Activated CD4-positive, alpha-beta T cell treated with anti-CD3 and anti-CD28 coated beads, Interleukin-2, amount 10 ng/mL, durations not matched to agents 7 days and 5 days (primary cell): ENCODE data around the gene UCKL1. TPM values are rescaled to one million over a fixed set of nuclear protein-coding genes. Genes with fewer than 3 reads are reported as not detected.

ENCODE experiments used
- CTCF ChIA-PET: fragments of 350-600 bp; sonication (Branson Sonifier 250); formaldehyde crosslinking; loops from one replicate; lab custom pipeline; 2021; ENCODE audit warnings: antibody characterized with exemption; lab: Charles Lee
- POLR2A ChIA-PET: fragments of 350-600 bp; sonication (Branson Sonifier 250); formaldehyde crosslinking; loops from one replicate; lab custom pipeline; 2021; ENCODE audit warnings: antibody characterized with exemption; lab: Charles Lee
- DNase-seq: peaks from one replicate; pipeline ENCODE4 v3.0.0-alpha.2; 2020
- H3K27ac Mint-ChIP-seq: one replicate; pipeline ENCODE4 v1.8.0; 2021; ENCODE audit warnings: mild to moderate bottlenecking, moderate library complexity, mixed read lengths
- H3K27me3 Mint-ChIP-seq: one replicate; pipeline ENCODE4 v1.8.0; 2021; ENCODE audit warnings: mixed read lengths
- H3K36me3 Mint-ChIP-seq: one replicate; pipeline ENCODE4 v1.8.0; 2021; ENCODE audit warnings: low read depth, mixed read lengths
- H3K4me1 Mint-ChIP-seq: one replicate; pipeline ENCODE4 v1.8.0; 2021; ENCODE audit warnings: mixed read lengths
- H3K4me3 Mint-ChIP-seq: one replicate; pipeline ENCODE4 v1.8.0; 2021; ENCODE audit warnings: mild to moderate bottlenecking, moderate library complexity, mixed read lengths
- H3K9me3 Mint-ChIP-seq: one replicate; pipeline ENCODE4 v1.8.0; 2021; ENCODE audit warnings: mixed read lengths
- total RNA-seq, 2 experiments: library from RNA; stranded (reverse); gene quantifications; one replicate each; pipeline ENCODE4 v1.2.3, GENCODE V29; 2021

UCKL1 gene
- total RNA-seq, 2 experiments from 2014 or later, result 37.8 to 41.0 TPM

DNA sequence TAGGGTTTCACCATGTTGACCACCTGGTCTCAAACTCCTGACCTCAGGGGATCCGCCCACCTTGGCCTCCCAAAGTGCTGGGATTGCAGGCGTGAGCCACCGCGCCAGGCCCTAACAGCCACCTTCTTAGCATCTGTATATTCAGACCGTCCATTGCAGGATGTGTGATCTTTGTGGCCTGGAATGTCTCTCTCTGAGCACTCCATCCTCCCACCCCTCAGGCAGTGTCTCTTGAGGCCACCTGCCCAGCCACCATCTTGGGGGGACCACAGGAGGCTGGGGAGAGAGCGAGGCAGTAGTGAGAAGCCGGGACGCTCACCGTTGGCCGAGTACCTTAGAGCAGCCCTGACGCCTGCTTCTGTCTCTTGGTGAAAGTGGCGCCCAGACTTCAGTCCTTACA lies 42.4 kb downstream of the UCKL1 start:
- Mint-ChIP-seq H3K27ac (no peak overlapping the region), H3K36me3 (peaks cover 45% of the 10 kb centered on the region), H3K27me3 (no peaks in the 10 kb centered on the region), H3K4me1 (peaks cover 26% of the 10 kb centered on the region), H3K4me3 (no peak overlapping the region), H3K9me3 (peaks cover 2% of the 10 kb centered on the region)
- ChIA-PET CTCF (interaction anchor here (1.8 kb wide), 1 partner anchor 19 kb away, joined by 5 read pairs; no protein-coding TSS in a partner anchor), POLR2A (no interaction called here)
- no peak for DNase-seq

- DNase-seq, result no peak
- ChIA-PET CTCF (interaction anchor here (0.7 to 2.1 kb wide), 2 partner anchors 16 to 38 kb away, joined by 3 to 5 read pairs; no protein-coding TSS in a partner anchor), POLR2A (interaction anchor here (0.7 kb wide), 2 partner anchors 198 kb away, joined by 5 to 9 read pairs; no protein-coding TSS in a partner anchor)
- Mint-ChIP-seq H3K4me1 (peaks cover 32% of the 10 kb centered on the region), H3K27ac (peak overlapping the region; percentile 69), H3K36me3 (peaks cover 34% of the 10 kb centered on the region), H3K4me3 (no peak overlapping the region), H3K27me3 (no peaks in the 10 kb centered on the region), H3K9me3 (peaks cover 2% of the 10 kb centered on the region)
These were observed 45.0 kb downstream of the UCKL1 start for GRCh38 chr20:63911176-63911575.

- peaks cover 51% of the 10 kb centered on the region for H3K4me1 Mint-ChIP-seq
- ChIA-PET CTCF (interaction anchor here (1.5 kb wide), 1 partner anchor 370 kb away, joined by 4 read pairs; no protein-coding TSS in a partner anchor), POLR2A (no interaction called here)
- H3K27ac Mint-ChIP-seq, result peak overlapping the region; percentile 74
- no peak for DNase-seq
- no peaks in the 10 kb centered on the region for H3K27me3 Mint-ChIP-seq
- H3K9me3 Mint-ChIP-seq, result no peaks in the 10 kb centered on the region
- peaks cover 24% of the 10 kb centered on the region for H3K36me3 Mint-ChIP-seq
- no peak overlapping the region for H3K4me3 Mint-ChIP-seq
These were observed 48.1 kb downstream of the UCKL1 start for GRCh38 chr20:63908008-63908682.

DNA sequence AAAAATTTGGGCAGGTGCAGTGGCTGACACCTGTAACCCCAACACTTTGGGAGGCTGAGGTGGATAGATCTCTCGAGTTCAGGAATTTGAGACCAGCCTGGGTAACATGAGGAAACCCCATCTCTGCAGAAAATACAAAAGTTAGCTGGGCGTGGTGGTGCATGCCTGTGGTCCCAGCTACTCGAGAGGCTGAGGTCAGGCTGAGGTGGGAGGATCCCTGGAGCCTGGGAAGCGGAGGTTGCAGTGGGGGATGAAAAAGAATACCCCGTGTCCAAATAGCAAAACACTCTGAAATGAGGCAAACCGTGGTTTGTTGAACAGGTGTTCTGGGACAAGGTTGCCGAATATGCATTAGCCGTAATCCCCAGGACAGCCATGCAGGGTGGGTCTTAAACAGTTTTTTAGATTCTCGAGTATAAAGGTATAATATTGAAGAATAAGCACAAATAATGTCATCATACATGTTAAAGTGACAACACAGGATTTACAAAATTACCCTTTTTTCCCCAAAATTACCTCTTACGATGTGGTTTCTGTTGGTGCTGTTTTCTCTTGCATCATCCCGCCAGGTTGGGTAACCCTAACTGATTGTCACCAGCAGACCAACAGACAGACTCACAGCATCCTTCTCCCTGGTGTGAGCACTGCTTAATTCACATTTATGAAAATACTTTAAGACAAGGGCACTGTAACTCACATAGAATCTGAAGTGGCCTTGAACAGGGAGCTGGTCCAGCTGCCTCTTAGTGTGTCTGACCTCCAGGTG lies 52.2 kb downstream of the UCKL1 start:
- CTCF ChIA-PET, result interaction anchor here (0.6 to 2.3 kb wide), 2 partner anchors 39 to 362 kb away, joined by 3 to 4 read pairs; partner anchors contain the start of gene TPD52L2
- Mint-ChIP-seq H3K27ac (peak overlapping the region; percentile 99), H3K36me3 (peaks cover 27% of the 10 kb centered on the region), H3K27me3 (no peaks in the 10 kb centered on the region), H3K4me3 (no peak overlapping the region), H3K4me1 (peaks cover 63% of the 10 kb centered on the region), H3K9me3 (no peaks in the 10 kb centered on the region)
- POLR2A ChIA-PET, result no interaction called here
- no peak for DNase-seq

DNA sequence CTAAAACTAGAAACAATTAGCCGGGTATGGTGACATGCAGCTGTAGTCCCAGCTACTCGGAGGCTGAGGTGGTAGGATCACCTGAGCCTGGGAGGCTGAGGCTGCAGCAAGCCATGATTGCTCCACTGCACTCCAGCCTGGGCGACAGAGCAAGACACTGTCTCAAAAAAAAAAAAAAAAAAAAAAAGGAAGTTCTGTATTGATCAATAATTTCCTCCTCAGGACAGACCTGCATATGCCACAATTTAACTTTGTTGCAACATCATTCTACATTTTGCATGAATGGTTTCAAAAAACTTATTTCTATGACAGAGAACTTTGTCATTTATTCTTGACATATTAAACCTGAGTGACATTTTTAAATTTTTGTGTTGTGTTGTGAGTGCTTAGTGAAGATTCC lies 55.8 kb downstream of the UCKL1 start:
- no peak overlapping the region for H3K4me3 Mint-ChIP-seq
- ChIA-PET POLR2A (no interaction called here), CTCF (no interaction called here)
- H3K4me1 Mint-ChIP-seq, result peaks cover 81% of the 10 kb centered on the region
- H3K27ac Mint-ChIP-seq, result peak overlapping the region; percentile 99
- H3K36me3 Mint-ChIP-seq, result peaks cover 50% of the 10 kb centered on the region
- DNase-seq, result no peak
- no peaks in the 10 kb centered on the region for H3K27me3 Mint-ChIP-seq
- H3K9me3 Mint-ChIP-seq, result no peaks in the 10 kb centered on the region

GRCh38 chr20:63898882-63899558 lies 57.2 kb downstream of the UCKL1 start:
- no peak overlapping the region for H3K4me3 Mint-ChIP-seq
- H3K27me3 Mint-ChIP-seq, result no peaks in the 10 kb centered on the region
- H3K9me3 Mint-ChIP-seq, result no peaks in the 10 kb centered on the region
- DNase-seq, result no peak
- ChIA-PET CTCF (no interaction called here), POLR2A (no interaction called here)
- peaks cover 45% of the 10 kb centered on the region for H3K36me3 Mint-ChIP-seq
- peaks cover 75% of the 10 kb centered on the region for H3K4me1 Mint-ChIP-seq
- H3K27ac Mint-ChIP-seq, result peak overlapping the region; percentile 55

- CTCF ChIA-PET, result interaction anchor here (2.0 kb wide), 1 partner anchor 76 kb away, joined by 4 read pairs; no protein-coding TSS in a partner anchor
- peaks cover 68% of the 10 kb centered on the region for H3K4me1 Mint-ChIP-seq
- DNase-seq, result no peak
- H3K36me3 Mint-ChIP-seq, result peaks cover 42% of the 10 kb centered on the region
- no peaks in the 10 kb centered on the region for H3K9me3 Mint-ChIP-seq
- POLR2A ChIA-PET, result no interaction called here
- H3K4me3 Mint-ChIP-seq, result peak overlapping the region; percentile 28
- H3K27ac Mint-ChIP-seq, result peak overlapping the region; percentile 25
- no peaks in the 10 kb centered on the region for H3K27me3 Mint-ChIP-seq
These were observed 58.1 kb downstream of the UCKL1 start for GRCh38 chr20:63897978-63898561.

DNA sequence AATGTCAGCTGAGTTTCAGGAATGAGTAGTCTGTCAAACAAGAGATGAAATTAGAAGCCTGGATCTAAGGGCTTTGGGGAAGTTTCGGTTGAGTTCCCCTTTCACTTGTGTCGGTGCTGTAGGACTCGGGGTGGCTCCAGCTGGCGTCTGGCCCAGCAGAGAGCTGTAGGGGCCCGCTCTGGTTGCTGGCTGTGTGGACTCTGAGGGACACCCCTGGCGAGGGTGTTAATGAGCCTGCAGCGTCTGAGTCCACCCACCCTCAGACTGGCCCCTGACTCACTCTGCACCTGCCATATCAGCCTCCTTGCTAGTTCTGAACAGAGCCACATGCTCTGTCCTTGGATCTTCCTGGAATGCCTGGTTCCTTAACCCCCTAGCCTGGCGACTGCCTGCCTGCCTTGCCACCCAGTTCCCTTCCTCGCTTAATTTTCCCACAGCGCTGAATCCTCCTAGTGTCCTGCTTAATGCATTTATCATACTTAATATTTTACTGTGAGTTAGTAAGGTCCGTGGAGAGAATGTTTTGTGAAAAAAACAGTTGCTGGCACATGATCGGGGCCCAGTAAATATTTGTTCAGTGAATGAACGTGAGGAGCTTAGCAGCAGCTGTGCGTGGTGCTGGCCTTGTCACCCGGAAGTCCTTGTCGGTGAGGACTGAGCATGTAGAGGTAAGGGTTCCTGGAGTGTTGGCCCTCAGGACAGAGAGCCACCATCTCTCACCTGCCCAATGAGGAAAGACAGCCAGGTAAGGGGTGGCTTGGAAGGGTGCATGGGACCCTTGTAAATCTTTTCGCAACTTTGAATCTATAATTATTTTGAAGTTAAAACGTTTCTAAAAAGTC lies 59.7 kb downstream of the UCKL1 start:
- H3K36me3 Mint-ChIP-seq, result peaks cover 33% of the 10 kb centered on the region
- H3K4me1 Mint-ChIP-seq, result peaks cover 57% of the 10 kb centered on the region
- no peaks in the 10 kb centered on the region for H3K27me3 Mint-ChIP-seq
- ChIA-PET POLR2A (interaction anchor here (0.6 to 0.7 kb wide), 2 partner anchors 95 to 164 kb away, joined by 3 to 4 read pairs; no protein-coding TSS in a partner anchor), CTCF (interaction anchor here (0.8 to 2.0 kb wide), 7 partner anchors 25 to 142 kb away, joined by 3 to 4 read pairs (median 4); partner anchors contain the start of genes PRPF6 and SAMD10)
- no peaks in the 10 kb centered on the region for H3K9me3 Mint-ChIP-seq
- peak overlapping the region; percentile 90 for H3K4me3 Mint-ChIP-seq
- peak; percentile 35 for DNase-seq
- H3K27ac Mint-ChIP-seq, result peak overlapping the region; percentile 97

DNA sequence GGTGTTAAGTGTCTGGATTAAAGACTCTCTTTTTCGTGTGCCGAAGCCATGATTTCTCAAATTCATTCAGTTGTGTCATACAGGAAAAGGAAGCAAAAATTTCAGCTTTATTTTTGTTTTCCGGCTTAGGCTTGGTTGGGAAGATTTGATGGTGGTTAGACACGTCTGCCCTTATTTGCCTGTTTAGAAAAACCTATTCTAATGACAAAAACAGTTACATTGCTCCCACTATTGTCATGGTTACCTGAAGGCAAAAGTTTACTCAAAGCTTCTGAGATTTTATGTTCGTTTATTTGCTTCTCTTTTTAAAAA lies 60.3 kb downstream of the UCKL1 start:
- peaks cover 31% of the 10 kb centered on the region for H3K36me3 Mint-ChIP-seq
- H3K27ac Mint-ChIP-seq, result peak overlapping the region; percentile 97
- no peaks in the 10 kb centered on the region for H3K27me3 Mint-ChIP-seq
- ChIA-PET POLR2A (interaction anchor here (0.6 kb wide), 1 partner anchor 165 kb away, joined by 4 read pairs; no protein-coding TSS in a partner anchor), CTCF (interaction anchor here (0.8 to 1.3 kb wide), 4 partner anchors 24 to 84 kb away, joined by 3 to 4 read pairs (median 4); partner anchors contain the start of genes PRPF6 and SAMD10)
- no peaks in the 10 kb centered on the region for H3K9me3 Mint-ChIP-seq
- no peak for DNase-seq
- H3K4me3 Mint-ChIP-seq, result peak overlapping the region; percentile 90
- peaks cover 51% of the 10 kb centered on the region for H3K4me1 Mint-ChIP-seq

DNA sequence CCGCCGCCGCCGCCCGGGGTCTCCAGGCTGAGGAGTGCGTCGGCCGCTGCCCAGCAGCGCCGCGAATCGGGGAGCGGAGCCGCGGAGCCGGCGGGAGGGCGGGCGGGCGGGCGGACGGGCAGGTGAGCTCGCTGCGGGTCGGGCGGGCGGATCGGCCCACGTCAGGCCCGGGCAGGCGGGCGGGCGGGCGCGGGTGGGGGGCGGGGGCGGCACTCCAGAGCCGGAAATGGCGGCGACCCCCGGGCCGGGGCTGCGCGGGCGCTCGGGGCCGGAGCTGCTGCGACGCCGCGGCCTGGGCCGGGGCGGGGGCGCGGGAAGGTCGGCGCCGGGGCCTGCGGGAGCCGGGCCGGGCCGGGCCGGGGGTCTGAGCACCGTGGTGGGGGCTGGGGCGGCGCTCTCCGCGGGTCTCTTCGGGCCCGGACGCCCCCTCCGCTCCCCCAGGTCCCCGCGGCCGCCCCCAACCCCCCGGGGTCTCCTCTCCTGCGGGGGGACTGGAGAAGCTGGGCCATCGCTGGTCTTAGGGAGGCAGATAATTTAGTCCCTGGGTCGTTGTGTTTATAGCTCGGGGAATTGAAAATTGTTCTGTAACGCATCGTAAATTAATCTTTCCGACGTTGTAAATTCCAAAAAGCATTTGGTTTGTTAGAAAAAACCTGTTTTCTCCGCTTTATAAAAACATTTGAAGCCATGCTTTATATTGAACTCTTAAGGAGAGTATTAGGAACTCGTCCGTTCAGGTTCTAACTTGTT lies 60.8 kb downstream of the UCKL1 start:
- CTCF ChIA-PET, result interaction anchor here (0.8 to 1.3 kb wide), 4 partner anchors 24 to 85 kb away, joined by 3 to 4 read pairs (median 4); partner anchors contain the start of genes PRPF6 and SAMD10
- no peak for DNase-seq
- H3K4me1 Mint-ChIP-seq, result peaks cover 46% of the 10 kb centered on the region
- H3K9me3 Mint-ChIP-seq, result no peaks in the 10 kb centered on the region
- peaks cover 31% of the 10 kb centered on the region for H3K36me3 Mint-ChIP-seq
- H3K27me3 Mint-ChIP-seq, result no peaks in the 10 kb centered on the region
- POLR2A ChIA-PET, result interaction anchor here (0.6 kb wide), 1 partner anchor 165 kb away, joined by 4 read pairs; no protein-coding TSS in a partner anchor
- peak overlapping the region; percentile 90 for H3K4me3 Mint-ChIP-seq
- H3K27ac Mint-ChIP-seq, result peak overlapping the region; percentile 97
